Epidermal melanocyte (primary cell): Measurements from ENCODE around the gene CD1D.
"Not testable (repeated sequence)": the region's sequence is repeated elsewhere in the genome, so short reads cannot be mapped to it uniquely, and the experiment has no call there.

ENCODE experiments used
- DNase-seq: peaks from one replicate; pipeline ENCODE4 v3.0.0; 2011; ENCODE audit warnings: low spot score; ENCODE audit not compliant: insufficient read length

The CD1D gene

DNA sequence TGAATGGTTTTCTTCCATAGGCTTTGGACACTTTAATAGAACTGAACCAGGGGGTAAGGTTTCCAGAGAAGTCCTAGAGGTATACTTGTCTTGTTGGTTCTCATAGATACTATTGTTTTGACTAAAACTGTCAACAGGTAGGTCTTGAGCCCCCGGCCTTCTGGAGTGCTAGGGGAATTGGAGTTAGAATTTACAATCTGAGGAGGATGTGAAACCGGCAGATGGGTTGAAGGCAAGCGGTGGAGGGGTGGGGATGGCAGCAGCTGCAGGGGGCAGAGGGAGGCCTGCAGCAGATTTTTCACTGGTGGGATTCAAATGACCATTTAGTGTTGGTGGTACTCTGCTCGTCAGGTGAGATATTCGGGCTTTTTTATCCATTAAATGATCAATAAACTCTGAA, 4.3 kb upstream of the CD1D start:
- no peak for DNase-seq

DNA sequence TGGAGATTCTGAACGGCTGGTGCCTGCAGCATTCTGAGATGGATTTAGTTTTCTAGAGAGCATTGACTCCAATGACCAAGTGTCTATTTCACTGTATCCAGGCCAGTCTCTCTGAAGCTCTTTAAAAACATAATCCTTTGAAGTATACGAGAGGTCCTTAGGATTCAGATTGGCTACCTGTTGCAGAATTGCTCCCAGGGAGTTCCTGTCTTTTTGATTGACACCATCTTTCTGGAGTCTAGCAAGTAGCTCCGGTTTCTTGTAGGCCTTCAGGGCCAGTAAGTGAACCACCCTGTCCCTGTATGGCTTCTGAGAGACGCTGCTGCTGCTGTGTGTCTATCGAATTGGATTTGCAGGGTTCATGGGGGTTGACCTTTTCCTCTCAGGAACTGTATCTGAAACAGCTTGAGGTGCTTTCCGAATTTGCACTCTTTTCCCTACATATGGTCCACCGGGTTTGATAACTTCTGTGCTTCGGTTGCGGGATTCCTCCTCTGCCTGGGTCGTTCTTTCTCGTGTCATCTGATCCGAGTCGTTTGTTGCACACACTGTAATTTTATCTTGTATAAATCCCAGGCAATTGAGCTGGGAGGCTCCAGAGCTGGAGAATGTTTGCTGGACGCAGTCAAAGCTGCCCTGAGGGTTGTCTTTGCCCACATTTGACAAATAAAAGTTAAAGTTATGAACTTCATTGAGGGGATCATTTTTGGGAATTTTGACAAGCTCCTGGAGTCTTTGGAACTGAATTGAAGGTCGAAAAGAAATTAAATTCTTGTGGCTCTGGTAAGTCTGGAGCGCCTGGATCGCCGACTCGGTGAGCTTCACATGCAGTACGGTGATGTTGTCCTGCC, 3.6 kb upstream of the CD1D start:
- DNase-seq, result not testable (repeated sequence)

DNA sequence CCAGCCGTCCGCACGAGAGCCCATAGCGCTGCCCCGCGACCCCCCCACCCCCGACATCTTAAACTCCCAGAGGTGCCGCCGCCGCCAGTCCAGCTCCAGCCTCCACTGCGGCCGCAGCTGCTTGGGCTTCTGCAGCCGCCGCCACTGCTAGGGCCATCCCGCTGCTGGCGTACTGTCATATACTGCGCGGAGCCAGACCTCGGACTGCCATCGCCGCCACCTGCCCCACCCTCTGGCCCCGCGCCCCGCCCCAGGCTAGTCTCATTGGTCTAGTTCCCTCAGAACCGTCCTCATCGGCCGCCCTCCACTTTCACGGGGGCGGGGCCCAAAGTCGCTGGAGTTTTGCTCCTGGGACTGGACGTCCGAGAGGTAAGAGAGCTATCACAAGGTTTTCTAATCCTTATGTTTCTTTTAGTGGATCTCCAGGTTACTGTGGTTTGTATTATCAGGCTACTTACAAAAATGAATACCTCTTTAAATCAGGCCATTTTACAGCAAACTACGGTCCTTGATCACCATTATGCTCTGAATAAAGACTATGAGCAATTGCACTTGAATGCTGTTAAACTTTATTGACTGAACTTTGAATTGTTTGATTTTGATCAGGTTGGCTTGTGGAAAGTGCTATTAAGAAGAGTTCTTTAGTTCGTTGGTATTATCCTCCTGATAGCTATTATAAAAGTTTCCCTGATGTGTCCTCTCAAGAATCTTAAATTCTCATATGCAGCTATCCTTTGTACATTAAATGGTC, 2.8 kb upstream of the CD1D start:
- DNase-seq, result peak; percentile 60

DNA sequence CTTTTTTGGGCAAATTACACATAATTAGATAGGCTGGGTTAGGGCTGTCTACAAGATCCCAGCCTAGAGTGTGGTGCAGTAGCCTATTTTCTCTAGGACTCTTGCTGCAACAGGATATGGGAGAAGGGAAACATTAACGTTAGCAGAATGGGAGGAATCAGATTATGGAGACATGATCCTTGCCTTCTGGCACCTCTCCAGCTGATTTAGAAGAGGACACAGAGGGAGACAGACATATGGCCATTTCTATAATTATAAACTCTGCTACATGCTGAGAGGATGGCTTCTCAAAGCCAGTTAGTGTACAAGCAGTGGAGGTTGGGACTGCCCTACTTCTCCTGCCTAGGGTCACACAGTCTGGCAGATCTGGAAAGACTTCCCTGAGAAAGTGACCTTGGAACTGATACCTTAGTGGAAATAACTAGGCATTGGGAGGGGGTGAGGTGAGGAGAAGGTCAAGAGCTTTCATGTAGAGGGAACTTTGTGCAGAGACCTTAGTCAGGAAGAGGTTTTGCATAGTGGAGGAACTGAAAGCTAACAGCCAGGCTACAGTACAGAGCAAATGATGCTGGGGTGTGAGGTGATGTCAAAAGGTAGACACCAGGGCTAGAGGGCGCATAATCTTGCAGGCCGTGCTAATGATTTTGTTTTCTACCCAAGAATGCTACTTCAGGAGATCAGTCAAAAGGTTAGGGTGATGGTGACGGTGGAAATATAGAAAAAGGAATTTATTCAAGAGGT, 1.2 kb upstream of the CD1D start:
- no peak for DNase-seq

DNA sequence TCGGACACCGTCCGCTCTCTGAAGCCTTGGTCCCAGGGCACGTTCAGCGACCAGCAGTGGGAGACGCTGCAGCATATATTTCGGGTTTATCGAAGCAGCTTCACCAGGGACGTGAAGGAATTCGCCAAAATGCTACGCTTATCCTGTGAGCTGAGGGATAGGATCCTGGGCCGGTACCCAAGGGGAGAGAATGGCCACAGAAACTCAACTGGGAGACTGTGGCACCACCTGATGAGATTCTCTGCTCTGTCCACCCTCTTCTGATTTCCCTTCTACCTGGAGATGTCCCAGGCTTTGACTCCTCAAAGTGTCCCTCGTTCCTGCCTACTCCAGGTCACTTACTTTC, 855 bp downstream of the CD1D start:
- DNase-seq, result no peak

DNA sequence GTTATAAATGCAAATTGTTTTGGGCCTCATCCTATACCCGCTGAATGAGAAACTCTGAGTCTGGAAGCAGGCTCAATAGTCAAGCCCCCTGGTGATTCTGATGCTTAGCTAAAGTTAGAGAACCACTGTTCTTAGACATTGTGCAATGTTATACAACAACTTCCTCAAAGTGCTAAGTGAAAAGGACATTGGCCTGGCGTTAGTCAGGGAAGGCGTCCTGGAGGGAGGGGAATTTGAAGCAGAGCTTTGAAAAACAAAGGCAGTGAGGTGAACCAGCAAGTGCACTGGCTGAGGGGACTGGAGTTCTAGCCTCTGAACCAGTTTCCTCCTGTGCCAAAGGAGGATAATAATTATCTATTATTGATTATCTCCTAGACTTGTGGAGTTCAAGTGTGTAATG, 5.1 kb downstream of the CD1D start:
- DNase-seq, result no peak

DNA sequence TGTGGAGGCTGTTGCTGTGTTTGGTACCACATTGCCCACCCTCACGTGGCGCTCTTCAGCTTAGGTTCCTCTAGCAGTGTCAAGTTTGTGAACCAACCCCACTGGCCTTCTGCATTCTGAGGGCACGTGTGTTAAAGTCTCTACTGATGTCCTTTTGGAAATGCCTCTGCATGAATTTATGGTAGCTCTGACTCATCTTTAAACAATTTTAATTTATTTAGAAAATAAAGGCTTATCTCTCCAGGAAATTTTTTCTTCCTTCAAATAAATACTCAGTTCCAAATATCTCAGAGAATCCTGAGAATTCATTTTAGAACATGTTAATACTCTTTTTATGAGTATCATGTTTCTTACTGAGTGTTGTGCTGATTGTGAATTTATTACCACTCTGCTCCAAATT, 5.5 kb downstream of the CD1D start:
- DNase-seq, result no peak

DNA sequence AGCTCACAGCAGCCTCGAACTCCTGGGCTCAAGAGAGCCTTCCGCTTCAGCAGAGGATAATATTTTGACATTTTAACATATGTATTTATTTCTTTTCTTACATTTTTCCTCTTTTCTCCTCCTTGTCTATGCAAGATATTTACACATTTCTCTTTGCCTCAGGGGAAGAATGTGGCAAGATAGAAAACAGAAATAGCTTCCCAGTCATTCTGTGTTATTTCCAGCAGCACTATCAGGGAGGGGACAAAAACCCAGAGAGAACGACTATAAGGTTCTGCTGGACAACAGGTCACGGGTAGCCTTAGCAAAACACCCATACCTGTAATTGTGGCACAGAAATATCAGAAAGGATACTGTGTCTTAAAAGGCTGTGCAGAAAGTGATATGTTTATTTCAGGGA, 7.9 kb downstream of the CD1D start:
- DNase-seq, result no peak

DNA sequence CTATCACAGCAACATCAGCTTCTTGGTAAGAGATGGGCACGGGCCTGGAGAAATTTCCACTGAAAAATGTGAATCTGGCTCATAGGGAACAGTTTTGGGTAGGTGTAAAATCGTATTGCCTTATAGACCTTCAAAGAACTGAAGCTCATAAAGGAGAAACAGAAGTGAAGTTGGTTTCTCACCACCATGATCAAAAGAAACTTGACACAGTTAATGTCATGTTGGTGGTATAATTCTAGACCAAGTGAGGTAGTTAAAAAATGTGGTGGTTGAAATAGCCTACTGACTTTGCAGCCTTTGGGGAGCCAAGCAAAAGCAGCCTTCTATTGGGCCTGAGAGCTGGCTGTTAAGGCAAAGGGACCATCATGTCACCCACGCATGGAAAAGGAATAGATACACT, 8.9 kb downstream of the CD1D start:
- no peak for DNase-seq

DNA sequence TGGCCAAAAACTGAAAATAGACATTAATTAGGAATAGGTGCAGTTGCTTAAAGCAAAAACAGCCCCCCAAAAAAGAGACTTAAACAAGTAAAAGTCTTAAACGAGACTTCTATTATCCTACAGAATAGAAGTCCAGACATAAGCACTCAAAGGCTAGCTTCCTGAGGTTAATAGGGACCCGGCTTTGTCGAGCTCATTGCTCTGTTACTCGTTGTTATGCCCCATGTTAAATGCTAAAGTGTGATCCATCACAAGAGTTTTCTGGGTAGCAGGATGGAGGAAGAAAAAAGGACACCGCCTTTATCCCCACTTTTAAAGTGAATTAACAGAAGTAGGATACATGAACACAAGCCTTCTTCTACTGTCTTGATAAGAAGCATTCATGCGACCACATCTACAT, 10.6 kb downstream of the CD1D start:
- DNase-seq, result no peak

DNA sequence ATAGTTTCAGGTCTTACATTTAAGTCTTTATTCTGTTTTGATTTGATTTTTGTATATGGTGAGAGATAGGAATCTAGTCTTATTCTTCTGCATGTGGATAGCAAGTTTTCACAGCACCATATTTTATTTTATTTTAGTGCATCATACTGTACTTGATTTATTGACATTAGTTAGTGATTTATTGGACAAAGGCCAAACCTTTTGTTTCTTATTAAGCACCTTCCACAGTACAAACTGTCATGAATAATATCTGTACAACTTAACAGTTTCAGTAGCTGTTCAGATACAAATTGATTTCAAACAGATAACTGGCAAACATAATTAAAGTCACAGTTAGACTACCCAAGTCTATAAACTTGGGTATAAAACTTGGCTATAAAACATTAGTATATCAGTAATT, 15.8 kb downstream of the CD1D start:
- DNase-seq, result no peak

DNA sequence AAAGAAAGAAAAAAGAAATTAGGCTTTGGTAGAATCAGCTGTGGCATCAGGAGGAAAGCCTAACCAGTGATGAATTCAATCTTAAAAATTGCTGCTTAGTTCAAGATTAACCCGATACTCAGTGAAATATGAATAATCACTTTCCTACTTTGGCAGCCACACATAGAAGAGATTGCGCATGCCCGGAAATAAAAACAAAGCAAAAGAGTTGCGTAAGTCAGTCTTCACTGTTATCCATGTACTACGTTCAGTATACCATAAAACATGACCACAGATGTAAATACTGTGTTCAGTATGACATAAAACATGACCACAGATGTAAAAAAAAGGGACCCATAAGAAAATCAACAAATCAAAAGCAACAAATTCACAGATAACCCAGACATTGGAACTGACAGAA, 19.2 kb downstream of the CD1D start:
- DNase-seq, result no peak

DNA sequence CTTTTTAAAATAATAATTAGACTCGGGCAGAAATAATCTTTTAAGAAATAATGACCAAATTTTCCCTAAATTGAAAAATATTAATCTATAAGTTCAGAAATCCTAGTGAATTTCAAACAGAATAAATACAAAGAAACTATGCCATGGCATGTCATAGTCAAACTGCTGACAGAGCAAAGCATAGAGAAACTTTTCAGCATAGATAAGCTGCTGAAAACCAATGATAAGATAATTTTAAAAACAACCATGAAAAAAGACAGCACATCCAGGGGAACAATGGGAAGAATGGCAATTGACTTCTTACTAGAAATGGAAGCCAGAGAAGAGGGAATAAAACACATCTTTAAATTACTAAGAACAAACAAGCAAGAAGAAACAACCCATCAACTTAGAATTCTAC, 19.8 kb downstream of the CD1D start:
- no peak for DNase-seq

DNA sequence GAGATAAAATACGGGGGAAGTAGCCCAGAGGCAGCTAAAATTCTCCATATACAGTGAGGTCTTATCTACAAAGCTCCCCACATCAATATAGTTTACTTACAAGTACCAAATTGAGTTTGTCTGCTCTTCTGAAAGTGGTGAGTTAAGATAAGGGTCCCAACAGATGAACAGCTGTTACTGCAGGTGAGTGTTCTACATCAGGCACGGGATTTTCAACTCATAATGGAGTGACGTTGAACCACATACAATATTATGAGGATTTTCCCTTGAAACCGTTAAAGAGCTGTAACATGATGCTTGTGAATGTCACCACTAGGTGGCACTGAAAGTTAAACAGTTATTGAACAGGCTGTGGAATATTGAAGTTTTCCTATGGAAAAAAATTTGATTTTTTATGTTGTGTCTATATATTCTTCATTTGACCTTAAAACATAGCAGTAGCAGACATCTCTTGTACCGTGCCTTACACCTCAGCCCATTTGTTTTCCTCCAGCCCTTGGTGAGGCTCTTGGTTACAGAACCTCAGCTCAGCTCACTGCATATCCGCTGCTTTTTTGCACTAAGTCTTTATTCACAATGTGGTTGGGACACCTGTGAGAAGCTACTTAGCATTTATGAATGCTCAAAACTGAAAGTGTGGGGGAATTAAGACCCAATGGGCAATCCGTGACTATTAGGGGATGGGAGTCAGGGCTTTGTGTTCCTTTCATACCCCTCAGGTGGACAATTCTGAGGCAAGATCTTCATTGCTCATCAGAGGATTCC, 23.2 kb downstream of the CD1D start:
- peak; percentile 67 for DNase-seq

DNA sequence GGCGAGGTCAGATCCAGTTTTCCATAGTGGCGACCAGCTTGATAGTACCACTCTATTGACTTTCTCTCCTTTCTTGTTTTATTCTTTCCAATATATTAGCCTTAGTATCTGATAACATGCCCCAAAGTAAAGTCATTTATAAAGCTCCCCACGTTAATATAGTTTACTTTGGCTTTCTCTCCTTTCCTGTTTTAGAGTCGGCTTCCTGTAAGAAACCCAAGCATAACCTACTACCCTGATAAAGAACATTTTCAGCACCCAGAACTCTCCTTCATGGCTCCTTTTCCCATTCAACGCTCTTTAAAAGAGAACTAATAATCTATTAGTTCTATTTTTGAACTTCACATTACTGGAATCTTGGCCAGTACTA, 23.7 kb downstream of the CD1D start:
- no peak for DNase-seq

DNA sequence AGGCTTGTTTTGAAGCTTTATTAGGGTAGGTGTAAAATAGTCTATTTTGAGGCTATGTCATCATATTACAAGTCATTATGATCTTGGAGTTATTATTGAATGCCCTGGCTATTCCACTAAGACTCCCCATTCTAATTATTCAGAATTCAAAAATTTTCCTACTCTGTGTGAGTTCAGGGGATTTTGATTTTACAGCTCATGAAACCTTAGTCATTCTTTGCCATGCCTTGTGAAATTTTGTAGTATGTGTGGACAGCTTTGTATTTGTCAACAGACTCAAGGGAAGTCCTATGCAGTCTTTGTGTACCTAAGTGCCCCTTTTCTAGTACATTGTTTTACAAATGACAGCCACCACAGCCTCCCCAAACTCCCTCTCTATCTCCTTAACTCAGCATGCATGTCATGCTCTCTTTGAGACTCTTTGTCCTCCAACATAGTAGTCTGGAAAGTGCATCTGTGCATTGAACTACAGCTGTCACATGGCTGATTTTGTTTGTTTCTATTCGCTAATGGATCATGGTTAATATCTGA, 28.0 kb downstream of the CD1D start:
- DNase-seq, result no peak

DNA sequence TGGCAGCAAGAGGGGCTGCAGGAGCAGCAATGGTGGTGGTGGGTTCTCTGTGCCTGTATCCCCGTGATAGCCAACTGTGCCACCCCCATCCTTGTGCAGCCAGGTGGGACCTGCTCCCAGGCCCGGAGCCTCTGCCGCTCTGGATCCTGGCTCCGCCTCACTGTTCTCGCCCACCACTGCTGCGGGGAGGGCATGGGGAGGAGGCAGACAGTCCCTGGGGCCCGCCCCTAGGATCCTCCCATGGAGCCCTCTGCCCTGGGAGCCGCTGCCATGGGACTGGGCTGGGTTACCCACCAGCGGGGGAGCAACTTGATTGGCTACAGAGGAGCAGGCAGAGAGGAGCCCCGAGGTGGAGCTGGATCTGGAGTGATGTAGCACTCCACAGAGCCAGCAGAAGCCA, 31.6 kb downstream of the CD1D start:
- DNase-seq, result no peak

DNA sequence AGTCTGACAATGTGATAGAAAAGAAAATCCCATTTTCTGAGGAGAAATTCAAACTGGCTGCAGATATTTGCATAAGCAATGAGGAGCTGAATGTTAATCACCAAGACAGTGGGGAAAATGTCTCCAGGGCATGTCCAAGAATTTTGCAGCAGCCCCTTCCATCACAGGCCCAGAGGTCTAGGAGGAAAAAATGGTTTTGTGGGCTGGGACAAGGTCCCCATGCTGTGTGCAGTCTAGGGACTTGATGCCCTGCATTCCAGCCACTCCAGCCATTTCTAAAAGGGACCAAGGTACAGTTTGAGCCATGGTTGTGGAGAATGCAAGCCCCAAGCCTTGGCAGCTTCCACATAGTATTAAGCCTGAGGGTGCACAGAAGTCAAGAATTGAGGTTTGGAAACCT, 42.8 kb downstream of the CD1D start:
- DNase-seq, result not testable (repeated sequence)

DNA sequence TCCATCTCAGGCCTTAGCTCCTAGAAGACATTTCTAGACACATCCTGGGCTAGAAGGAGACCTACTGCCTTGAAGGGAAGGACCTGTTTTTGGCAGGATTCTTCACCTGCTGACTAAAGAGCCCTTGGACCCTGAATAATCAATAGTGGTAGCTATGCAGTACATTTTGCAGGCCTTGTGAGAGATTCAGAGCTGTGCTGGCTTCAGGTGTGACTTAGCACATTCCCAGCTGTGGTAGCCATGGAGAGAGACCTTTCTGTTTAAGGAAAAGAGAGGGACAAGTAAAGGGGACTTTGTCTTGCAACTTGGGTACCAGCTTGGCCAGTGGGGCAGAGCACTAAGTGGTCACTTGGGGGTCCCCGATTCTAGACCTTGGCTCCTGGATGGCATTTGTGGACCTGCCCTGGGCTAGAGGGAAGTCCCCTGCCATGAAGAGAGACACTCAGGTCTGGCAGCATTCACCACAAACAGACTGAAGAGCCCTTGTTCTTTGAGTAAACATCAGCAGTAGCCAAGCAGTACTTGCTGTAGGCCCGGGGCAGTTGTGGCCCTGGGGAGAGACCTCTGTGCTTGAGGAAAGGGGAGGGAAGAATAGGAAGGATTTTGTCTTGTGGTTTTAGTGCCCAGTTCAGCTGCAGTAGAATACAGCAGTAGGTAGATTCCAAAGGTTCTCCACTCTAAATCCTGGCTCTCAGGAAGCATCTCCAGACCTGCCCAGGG, 47.4 kb downstream of the CD1D start:
- DNase-seq, result no peak
